HepG2 (cell line): ENCODE results near the gene PSMC2.

Experiments used
- CTCF ChIP-seq: sonication (generic); formaldehyde crosslinking; IDR thresholded peaks from 2 replicates; pipeline ENCODE4 v1.5.0; 2020; ENCODE audit warnings: mild to moderate bottlenecking, missing genetic modification reagents, moderate library complexity
- MAX ChIP-seq: IDR thresholded peaks from 2 replicates; pipeline ENCODE4 v1.6.1; 2012; ENCODE audit warnings: inconsistent platforms
- PRDM4 ChIP-seq: sonication (generic); formaldehyde crosslinking; IDR thresholded peaks from 2 replicates; pipeline ENCODE4 v1.9.0; 2021; ENCODE audit warnings: missing genetic modification reagents, borderline replicate concordance

- TF ChIP-seq PRDM4 (CRISPR knock-in tag) (no peak), CTCF (no peak), MAX (no peak)
Observed at GRCh38 chr7:103381280-103382031, 34.0 kb downstream of the PSMC2 start.
